HG02610 (cell line): ENCODE measurements around the gene DNAJB5.
A peak's percentile ranks its signal among the peaks of the same experiment; 100 is the strongest.

Experiments used
- ATAC-seq: cut with Tn5 transposase; IDR thresholded peaks from one replicate; pipeline ENCODE4 v1.9.1; 2021; ENCODE audit warnings: mild to moderate bottlenecking, moderate library complexity; ENCODE audit not compliant: unreplicated experiment

DNAJB5 gene

GRCh38 chr9:34983209-34983608 lies 6.3 kb upstream of the DNAJB5 start:
- ATAC-seq: peak; percentile 59

- ATAC-seq: no peak
Observed at GRCh38 chr9:34984049-34984448, 5.5 kb upstream of the DNAJB5 start.

GRCh38 chr9:34985311-34985899 lies 4.1 kb upstream of the DNAJB5 start:
- no peak for ATAC-seq

GRCh38 chr9:34986540-34987047 lies 3.0 kb upstream of the DNAJB5 start:
- ATAC-seq: no peak

- no peak for ATAC-seq
Observed at GRCh38 chr9:34987160-34987901, 2.2 kb upstream of the DNAJB5 start.

GRCh38 chr9:34988218-34989002 lies 1.1 kb upstream of the DNAJB5 start:
- ATAC-seq: no peak

GRCh38 chr9:34989946-34990635 lies 546 bp downstream of the DNAJB5 start:
- ATAC-seq: no peak

- no peak for ATAC-seq
Observed at GRCh38 chr9:34990908-34991606, 1.5 kb downstream of the DNAJB5 start.

- ATAC-seq: no peak
Observed at GRCh38 chr9:34991607-34992375, 2.2 kb downstream of the DNAJB5 start.

- no peak for ATAC-seq
Observed at GRCh38 chr9:34992376-34992951, 2.9 kb downstream of the DNAJB5 start.

GRCh38 chr9:34993502-34994259 lies 4.1 kb downstream of the DNAJB5 start:
- ATAC-seq: no peak

- ATAC-seq: no peak
Observed at GRCh38 chr9:34994260-34994899, 4.8 kb downstream of the DNAJB5 start.

- ATAC-seq: no peak
Observed at GRCh38 chr9:34994900-34995669, 5.5 kb downstream of the DNAJB5 start.

GRCh38 chr9:34995670-34996060 lies 6.1 kb downstream of the DNAJB5 start:
- ATAC-seq: no peak

GRCh38 chr9:34996181-34996904 lies 6.8 kb downstream of the DNAJB5 start:
- no peak for ATAC-seq

- no peak for ATAC-seq
Observed at GRCh38 chr9:34996905-34997279, 7.3 kb downstream of the DNAJB5 start.

GRCh38 chr9:34997379-34997781 lies 7.8 kb downstream of the DNAJB5 start:
- ATAC-seq: no peak
